PFSK-1 (cell line): ENCODE measurements around the gene INO80D.

Experiments used
- FOXP2 ChIP-seq: optimal IDR thresholded peaks from 2 replicates; pipeline ENCODE3; 2011; ENCODE audit warnings: borderline replicate concordance, control low read depth, inconsistent platforms; ENCODE audit not compliant: insufficient read depth; ENCODE audit errors: extremely low read length, extremely low read depth
- POLR2AphosphoS5 ChIP-seq: IDR thresholded peaks from 2 replicates; pipeline ENCODE4 v1.6.1; 2012; ENCODE audit warnings: low read depth, mild to moderate bottlenecking, control low read depth, low read length, moderate library complexity
- SIN3A ChIP-seq: IDR thresholded peaks from 2 replicates; pipeline ENCODE4 v1.6.1; 2012; ENCODE audit warnings: mild to moderate bottlenecking, low read length, moderate library complexity, borderline replicate concordance; ENCODE audit not compliant: insufficient read depth
- TAF1 ChIP-seq: IDR thresholded peaks from 2 replicates; pipeline ENCODE4 v1.6.1; 2012; ENCODE audit warnings: low read length, control low read depth, borderline replicate concordance; ENCODE audit not compliant: insufficient read depth
- TF ChIP-seq, protein P1 (sequence below), 2 experiments: IDR thresholded peaks; 2 replicates each; pipeline versions ENCODE4 v1.6.1 to v1.8.0; 2011 to 2012; ENCODE audit warnings: low read depth in 2 of 2, low read length in 2 of 2, control low read depth in 1 of 2, inconsistent platforms in 1 of 2, mild to moderate bottlenecking in 1 of 2, moderate library complexity in 1 of 2; ENCODE audit not compliant: insufficient read depth in 1 of 2

DNA sequence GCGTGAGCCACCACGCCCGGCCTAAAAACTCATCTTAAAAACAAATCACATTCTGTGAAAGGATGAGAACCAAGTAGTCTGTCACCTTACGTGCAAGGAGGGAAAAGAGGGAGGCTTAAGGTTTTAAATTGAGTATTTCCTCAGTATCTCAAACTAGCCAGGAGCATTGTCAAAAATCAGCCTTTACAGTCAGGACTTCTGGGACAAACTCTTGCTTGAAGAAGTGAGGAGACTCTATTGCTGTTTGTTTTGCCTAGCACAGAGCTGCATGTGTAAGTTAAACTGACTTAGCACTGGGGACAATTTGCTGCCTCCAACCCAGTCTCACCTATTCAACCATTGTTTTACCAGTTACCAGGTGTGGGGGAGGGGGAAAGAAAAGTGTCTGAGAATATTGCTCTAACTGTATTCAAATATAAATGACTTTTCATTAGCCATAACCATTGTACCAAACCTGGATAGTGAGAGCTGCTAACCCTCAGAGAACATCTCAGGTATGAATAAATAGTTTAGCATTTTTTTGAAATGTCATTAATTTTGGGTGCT lies 3.6 kb downstream of the INO80D start:
- TF ChIP-seq TAF1 (no peak), POLR2AphosphoS5 (no peak), SIN3A (no peak), FOXP2 (no peak)
- TF ChIP-seq, protein P1, sequence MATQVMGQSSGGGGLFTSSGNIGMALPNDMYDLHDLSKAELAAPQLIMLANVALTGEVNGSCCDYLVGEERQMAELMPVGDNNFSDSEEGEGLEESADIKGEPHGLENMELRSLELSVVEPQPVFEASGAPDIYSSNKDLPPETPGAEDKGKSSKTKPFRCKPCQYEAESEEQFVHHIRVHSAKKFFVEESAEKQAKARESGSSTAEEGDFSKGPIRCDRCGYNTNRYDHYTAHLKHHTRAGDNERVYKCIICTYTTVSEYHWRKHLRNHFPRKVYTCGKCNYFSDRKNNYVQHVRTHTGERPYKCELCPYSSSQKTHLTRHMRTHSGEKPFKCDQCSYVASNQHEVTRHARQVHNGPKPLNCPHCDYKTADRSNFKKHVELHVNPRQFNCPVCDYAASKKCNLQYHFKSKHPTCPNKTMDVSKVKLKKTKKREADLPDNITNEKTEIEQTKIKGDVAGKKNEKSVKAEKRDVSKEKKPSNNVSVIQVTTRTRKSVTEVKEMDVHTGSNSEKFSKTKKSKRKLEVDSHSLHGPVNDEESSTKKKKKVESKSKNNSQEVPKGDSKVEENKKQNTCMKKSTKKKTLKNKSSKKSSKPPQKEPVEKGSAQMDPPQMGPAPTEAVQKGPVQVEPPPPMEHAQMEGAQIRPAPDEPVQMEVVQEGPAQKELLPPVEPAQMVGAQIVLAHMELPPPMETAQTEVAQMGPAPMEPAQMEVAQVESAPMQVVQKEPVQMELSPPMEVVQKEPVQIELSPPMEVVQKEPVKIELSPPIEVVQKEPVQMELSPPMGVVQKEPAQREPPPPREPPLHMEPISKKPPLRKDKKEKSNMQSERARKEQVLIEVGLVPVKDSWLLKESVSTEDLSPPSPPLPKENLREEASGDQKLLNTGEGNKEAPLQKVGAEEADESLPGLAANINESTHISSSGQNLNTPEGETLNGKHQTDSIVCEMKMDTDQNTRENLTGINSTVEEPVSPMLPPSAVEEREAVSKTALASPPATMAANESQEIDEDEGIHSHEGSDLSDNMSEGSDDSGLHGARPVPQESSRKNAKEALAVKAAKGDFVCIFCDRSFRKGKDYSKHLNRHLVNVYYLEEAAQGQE (IDR thresholded peaks at IDR 0.05; ENCODE audit: insufficient read depth in 1 of 2, low read depth in 2 of 2, low read length in 2 of 2): no peak
